WTC11 (cell line): ENCODE results near the gene CDNF. TPM values are rescaled to one million over a fixed set of nuclear protein-coding genes. Genes with fewer than 3 reads are reported as not detected.

Experiments used
- ATF6 ChIP-seq: sonication (generic); formaldehyde crosslinking; IDR thresholded peaks from 2 replicates; pipeline ENCODE4 v1.8.1; 2023; ENCODE audit warnings: mild to moderate bottlenecking, missing genetic modification reagents
- E2F4 ChIP-seq: sonication (generic); formaldehyde crosslinking; IDR thresholded peaks from 2 replicates; pipeline ENCODE4 v1.8.1; 2022; ENCODE audit warnings: low read depth, mild to moderate bottlenecking, moderate library complexity, missing genetic modification reagents, borderline replicate concordance
- FOXP1 ChIP-seq: sonication (generic); formaldehyde crosslinking; IDR thresholded peaks from 2 replicates; pipeline ENCODE4 v1.8.0; 2022; ENCODE audit warnings: missing genetic modification reagents, mild to moderate bottlenecking, moderate library complexity, borderline replicate concordance
- GABPB1 ChIP-seq: sonication (generic); formaldehyde crosslinking; IDR thresholded peaks from 2 replicates; pipeline ENCODE4 v1.8.1; 2023; ENCODE audit warnings: mild to moderate bottlenecking, missing genetic modification reagents
- GTF2I ChIP-seq: fragments of 250-450 bp; sonication (Bioruptor Pico); conservative IDR thresholded peaks from 2 replicates; pipeline ENCODE4 v1.4.0; 2021; ENCODE audit warnings: mild to moderate bottlenecking
- MYBL2 ChIP-seq: sonication (generic); formaldehyde crosslinking; IDR thresholded peaks from 2 replicates; pipeline ENCODE4 v1.8.1; 2023; ENCODE audit warnings: mild to moderate bottlenecking, moderate library complexity, missing genetic modification reagents
- NFATC4 ChIP-seq: fragments of 250-450 bp; sonication (Bioruptor Pico); IDR thresholded peaks from 2 replicates; pipeline ENCODE4 v1.9.0; 2021; ENCODE audit warnings: mild to moderate bottlenecking
- NFE2L1 ChIP-seq: sonication (generic); formaldehyde crosslinking; IDR thresholded peaks from 2 replicates; pipeline ENCODE4 v1.8.1; 2023; ENCODE audit warnings: missing genetic modification reagents
- PRDM15 ChIP-seq: sonication (generic); formaldehyde crosslinking; IDR thresholded peaks from 2 replicates; pipeline ENCODE4 v1.8.0; 2022; ENCODE audit warnings: missing genetic modification reagents
- SMAD3 ChIP-seq: sonication (generic); formaldehyde crosslinking; IDR thresholded peaks from 2 replicates; pipeline ENCODE4 v1.8.0; 2022; ENCODE audit warnings: missing genetic modification reagents, mild to moderate bottlenecking, borderline replicate concordance
- SOX15 ChIP-seq: fragments of 250-450 bp; sonication (Bioruptor Pico); IDR thresholded peaks from 2 replicates; pipeline ENCODE4 v1.9.0; 2021; ENCODE audit warnings: mild to moderate bottlenecking
- TP53 ChIP-seq: sonication (generic); formaldehyde crosslinking; IDR thresholded peaks from 2 replicates; pipeline ENCODE4 v1.8.1; 2023; ENCODE audit warnings: mild to moderate bottlenecking, missing genetic modification reagents
- ZNF121 ChIP-seq: sonication (generic); formaldehyde crosslinking; IDR thresholded peaks from 2 replicates; pipeline ENCODE4 v1.8.0; 2023; ENCODE audit warnings: missing genetic modification reagents
- ZNF219 ChIP-seq: sonication (generic); formaldehyde crosslinking; IDR thresholded peaks from 2 replicates; pipeline ENCODE4 v1.8.0; 2023; ENCODE audit warnings: missing genetic modification reagents, mild to moderate bottlenecking, borderline replicate concordance
- ZNF416 ChIP-seq: fragments of 250-450 bp; sonication (Bioruptor Pico); IDR thresholded peaks from 2 replicates; pipeline ENCODE4 v1.9.0; 2021; ENCODE audit warnings: mild to moderate bottlenecking, inconsistent platforms
- total RNA-seq: library from RNA; stranded (reverse); gene quantifications from 3 replicates; pipeline ENCODE4 v1.2.3, GENCODE V29; 2021
- TF ChIP-seq, protein P1 (sequence below): fragments of 250-450 bp; sonication (Bioruptor Pico); conservative IDR thresholded peaks from 2 replicates; pipeline ENCODE4 v1.9.0; 2021; ENCODE audit warnings: mild to moderate bottlenecking
- TF ChIP-seq, protein P2 (sequence below): fragments of 250-450 bp; sonication (Bioruptor Pico); IDR thresholded peaks from 2 replicates; pipeline ENCODE4 v1.9.0; 2021; ENCODE audit warnings: mild to moderate bottlenecking
- TF ChIP-seq, protein P3 (sequence below): fragments of 200-600 bp; IDR thresholded peaks from 2 replicates; pipeline ENCODE4 v1.8.0; 2022; ENCODE audit warnings: antibody characterized with exemption
- TF ChIP-seq, protein P4 (sequence below): fragments of 250-450 bp; sonication (Bioruptor Pico); IDR thresholded peaks from 2 replicates; pipeline ENCODE4 v2.1.2; 2022; ENCODE audit warnings: mild to moderate bottlenecking, moderate library complexity
- TF ChIP-seq, protein P5 (sequence below): sonication (generic); formaldehyde crosslinking; IDR thresholded peaks from 2 replicates; pipeline ENCODE4 v1.8.0; 2023; ENCODE audit warnings: mild to moderate bottlenecking, missing genetic modification reagents

Gene CDNF
- total RNA-seq, 1 experiment from 2014 or later: 1.4 TPM

GRCh38 chr10:14878266-14879123 is 40.7 kb upstream of the CDNF start, which contains the start of gene SUV39H2 (continued):
- peak; percentile 56 for TF ChIP-seq FOXP1 (CRISPR knock-in tag)
- no peak for TF ChIP-seq ZNF416 (CRISPR knock-in tag)
- TF ChIP-seq, protein P1, sequence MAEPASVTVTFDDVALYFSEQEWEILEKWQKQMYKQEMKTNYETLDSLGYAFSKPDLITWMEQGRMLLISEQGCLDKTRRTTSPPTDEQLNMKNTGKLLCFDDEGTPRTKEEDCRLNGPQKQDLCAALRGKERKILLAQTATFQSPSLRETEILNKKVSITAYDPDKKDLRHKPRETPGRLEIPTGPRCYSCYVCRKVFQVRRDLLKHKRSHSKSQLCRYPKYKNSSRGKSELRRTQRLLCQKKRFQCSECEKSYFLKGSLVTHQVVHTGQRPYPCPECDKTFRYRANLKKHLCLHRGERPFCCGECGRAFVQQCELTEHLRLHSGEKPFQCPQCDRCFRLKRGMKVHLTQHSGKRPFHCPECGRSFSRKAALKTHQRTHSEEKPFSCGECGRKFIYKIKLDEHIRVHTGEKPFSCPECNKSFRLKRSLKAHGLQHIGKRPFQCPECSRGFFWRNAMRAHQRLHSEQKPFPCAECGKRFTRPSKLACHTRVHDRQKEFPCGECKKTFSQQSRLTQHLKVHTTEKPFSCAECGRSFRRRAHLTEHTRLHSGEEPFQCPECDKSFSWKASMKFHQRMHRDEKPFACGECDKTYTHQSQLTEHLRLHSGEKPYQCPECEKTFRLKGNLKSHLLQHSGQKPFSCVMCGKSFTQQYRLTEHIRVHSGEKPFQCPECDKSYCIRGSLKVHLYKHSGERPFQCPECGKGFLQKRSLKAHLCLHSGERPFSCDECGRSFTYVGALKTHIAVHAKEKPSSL (CRISPR knock-in tag): no peak
- TF ChIP-seq SOX15: no peak
- no peak for TF ChIP-seq NFATC4 (CRISPR knock-in tag)
- TF ChIP-seq ZNF219 (CRISPR knock-in tag): 0 out of 2 replicates have a peak, but pooled peaks have one; percentile 58
- TF ChIP-seq, protein P2, sequence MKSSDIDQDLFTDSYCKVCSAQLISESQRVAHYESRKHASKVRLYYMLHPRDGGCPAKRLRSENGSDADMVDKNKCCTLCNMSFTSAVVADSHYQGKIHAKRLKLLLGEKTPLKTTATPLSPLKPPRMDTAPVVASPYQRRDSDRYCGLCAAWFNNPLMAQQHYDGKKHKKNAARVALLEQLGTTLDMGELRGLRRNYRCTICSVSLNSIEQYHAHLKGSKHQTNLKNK: no peak
- TF ChIP-seq, protein P3, sequence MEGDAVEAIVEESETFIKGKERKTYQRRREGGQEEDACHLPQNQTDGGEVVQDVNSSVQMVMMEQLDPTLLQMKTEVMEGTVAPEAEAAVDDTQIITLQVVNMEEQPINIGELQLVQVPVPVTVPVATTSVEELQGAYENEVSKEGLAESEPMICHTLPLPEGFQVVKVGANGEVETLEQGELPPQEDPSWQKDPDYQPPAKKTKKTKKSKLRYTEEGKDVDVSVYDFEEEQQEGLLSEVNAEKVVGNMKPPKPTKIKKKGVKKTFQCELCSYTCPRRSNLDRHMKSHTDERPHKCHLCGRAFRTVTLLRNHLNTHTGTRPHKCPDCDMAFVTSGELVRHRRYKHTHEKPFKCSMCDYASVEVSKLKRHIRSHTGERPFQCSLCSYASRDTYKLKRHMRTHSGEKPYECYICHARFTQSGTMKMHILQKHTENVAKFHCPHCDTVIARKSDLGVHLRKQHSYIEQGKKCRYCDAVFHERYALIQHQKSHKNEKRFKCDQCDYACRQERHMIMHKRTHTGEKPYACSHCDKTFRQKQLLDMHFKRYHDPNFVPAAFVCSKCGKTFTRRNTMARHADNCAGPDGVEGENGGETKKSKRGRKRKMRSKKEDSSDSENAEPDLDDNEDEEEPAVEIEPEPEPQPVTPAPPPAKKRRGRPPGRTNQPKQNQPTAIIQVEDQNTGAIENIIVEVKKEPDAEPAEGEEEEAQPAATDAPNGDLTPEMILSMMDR: no peak
- TF ChIP-seq, protein P4, sequence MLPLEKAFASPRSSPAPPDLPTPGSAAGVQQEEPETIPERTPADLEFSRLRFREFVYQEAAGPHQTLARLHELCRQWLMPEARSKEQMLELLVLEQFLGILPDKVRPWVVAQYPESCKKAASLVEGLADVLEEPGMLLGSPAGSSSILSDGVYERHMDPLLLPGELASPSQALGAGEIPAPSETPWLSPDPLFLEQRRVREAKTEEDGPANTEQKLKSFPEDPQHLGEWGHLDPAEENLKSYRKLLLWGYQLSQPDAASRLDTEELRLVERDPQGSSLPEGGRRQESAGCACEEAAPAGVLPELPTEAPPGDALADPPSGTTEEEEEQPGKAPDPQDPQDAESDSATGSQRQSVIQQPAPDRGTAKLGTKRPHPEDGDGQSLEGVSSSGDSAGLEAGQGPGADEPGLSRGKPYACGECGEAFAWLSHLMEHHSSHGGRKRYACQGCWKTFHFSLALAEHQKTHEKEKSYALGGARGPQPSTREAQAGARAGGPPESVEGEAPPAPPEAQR (CRISPR knock-in tag): no peak
- no peak for TF ChIP-seq ATF6 (CRISPR knock-in tag)
- TF ChIP-seq, protein P5, sequence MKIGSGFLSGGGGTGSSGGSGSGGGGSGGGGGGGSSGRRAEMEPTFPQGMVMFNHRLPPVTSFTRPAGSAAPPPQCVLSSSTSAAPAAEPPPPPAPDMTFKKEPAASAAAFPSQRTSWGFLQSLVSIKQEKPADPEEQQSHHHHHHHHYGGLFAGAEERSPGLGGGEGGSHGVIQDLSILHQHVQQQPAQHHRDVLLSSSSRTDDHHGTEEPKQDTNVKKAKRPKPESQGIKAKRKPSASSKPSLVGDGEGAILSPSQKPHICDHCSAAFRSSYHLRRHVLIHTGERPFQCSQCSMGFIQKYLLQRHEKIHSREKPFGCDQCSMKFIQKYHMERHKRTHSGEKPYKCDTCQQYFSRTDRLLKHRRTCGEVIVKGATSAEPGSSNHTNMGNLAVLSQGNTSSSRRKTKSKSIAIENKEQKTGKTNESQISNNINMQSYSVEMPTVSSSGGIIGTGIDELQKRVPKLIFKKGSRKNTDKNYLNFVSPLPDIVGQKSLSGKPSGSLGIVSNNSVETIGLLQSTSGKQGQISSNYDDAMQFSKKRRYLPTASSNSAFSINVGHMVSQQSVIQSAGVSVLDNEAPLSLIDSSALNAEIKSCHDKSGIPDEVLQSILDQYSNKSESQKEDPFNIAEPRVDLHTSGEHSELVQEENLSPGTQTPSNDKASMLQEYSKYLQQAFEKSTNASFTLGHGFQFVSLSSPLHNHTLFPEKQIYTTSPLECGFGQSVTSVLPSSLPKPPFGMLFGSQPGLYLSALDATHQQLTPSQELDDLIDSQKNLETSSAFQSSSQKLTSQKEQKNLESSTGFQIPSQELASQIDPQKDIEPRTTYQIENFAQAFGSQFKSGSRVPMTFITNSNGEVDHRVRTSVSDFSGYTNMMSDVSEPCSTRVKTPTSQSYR (CRISPR knock-in tag): no peak
- 0 out of 2 replicates have a peak, but pooled peaks have one; percentile 11 for TF ChIP-seq TP53 (CRISPR knock-in tag)
- 0 out of 2 replicates have a peak, but pooled peaks have one; percentile 19 for TF ChIP-seq ZNF121
- no peak; the same call in 1 of the 2 replicates for TF ChIP-seq SMAD3 (CRISPR knock-in tag)
- peak; percentile 6; the same call in 1 of the 2 replicates for TF ChIP-seq GABPB1 (CRISPR knock-in tag)
- no peak for TF ChIP-seq PRDM15 (CRISPR knock-in tag)
- TF ChIP-seq NFE2L1 (CRISPR knock-in tag): 0 out of 2 replicates have a peak, but pooled peaks have one; percentile 29
- peak; percentile 34; the same call in 1 of the 2 replicates for TF ChIP-seq MYBL2 (CRISPR knock-in tag)
- TF ChIP-seq GTF2I (CRISPR knock-in tag): no peak
- peak; percentile 16; the same call in 1 of the 2 replicates for TF ChIP-seq E2F4 (CRISPR knock-in tag)
